DND-41 (cell line): ENCODE measurements around the gene RAMP3.

Experiments used
- CTCF ChIP-seq: IDR thresholded peaks from 2 replicates; pipeline ENCODE4 v1.5.1; 2012; ENCODE audit warnings: borderline replicate concordance, low read length, moderate library complexity, mild to moderate bottlenecking; ENCODE audit not compliant: poor library complexity, severe bottlenecking; ENCODE audit errors: extremely low read depth
- EZH2 ChIP-seq: IDR thresholded peaks from 3 replicates; pipeline ENCODE4 v1.6.1; 2012; ENCODE audit warnings: borderline replicate concordance, low read depth, mild to moderate bottlenecking, moderate library complexity, low read length, inconsistent platforms; ENCODE audit not compliant: severe bottlenecking

GRCh38 chr7:45177801-45178200 lies 20.2 kb downstream of the RAMP3 start:
- TF ChIP-seq CTCF (no peak), EZH2 (no peak)
